Endothelial cell (in vitro differentiated cells): ENCODE data around the gene TBC1D8. TPM values are rescaled to one million over a fixed set of nuclear protein-coding genes. Genes with fewer than 3 reads are reported as not detected.

Experiments
- DNase-seq: peaks from one replicate; pipeline ENCODE4 v3.0.0; 2021; ENCODE audit warnings: low spot score
- H3K27ac Mint-ChIP-seq: one replicate; pipeline ENCODE4 v1.8.0; 2021; ENCODE audit warnings: mixed read lengths, inconsistent platforms; ENCODE audit not compliant: unreplicated experiment
- H3K27me3 Mint-ChIP-seq: one replicate; pipeline ENCODE4 v1.8.0; 2021; ENCODE audit warnings: mild to moderate bottlenecking, moderate library complexity, mixed read lengths, inconsistent platforms; ENCODE audit not compliant: unreplicated experiment
- H3K36me3 Mint-ChIP-seq: one replicate; pipeline ENCODE4 v1.8.0; 2021; ENCODE audit warnings: mild to moderate bottlenecking, low read depth, mixed read lengths, inconsistent platforms; ENCODE audit not compliant: unreplicated experiment
- H3K4me1 Mint-ChIP-seq: one replicate; pipeline ENCODE4 v1.8.0; 2021; ENCODE audit warnings: mild to moderate bottlenecking, mixed read lengths, inconsistent platforms; ENCODE audit not compliant: unreplicated experiment
- H3K4me3 Mint-ChIP-seq: one replicate; pipeline ENCODE4 v1.8.0; 2021; ENCODE audit warnings: mild to moderate bottlenecking, mixed read lengths, inconsistent platforms; ENCODE audit not compliant: unreplicated experiment
- H3K9me3 Mint-ChIP-seq: one replicate; pipeline ENCODE4 v1.8.0; 2021; ENCODE audit warnings: mixed read lengths, inconsistent platforms; ENCODE audit not compliant: unreplicated experiment
- CTCF ChIP-seq: fragments of 200-600 bp; sonication (generic); IDR thresholded peaks from one replicate; pipeline ENCODE4 v1.5.0; 2021; ENCODE audit warnings: antibody characterized with exemption; ENCODE audit not compliant: unreplicated experiment
- total RNA-seq: library from RNA; stranded (reverse); fragmentation: NEBNext Ultra II Directional; extraction: Animal tissue kit (Norgen Biotek cat#: 25700); gene quantifications from one replicate; pipeline ENCODE4 v1.2.1, GENCODE V29; 2021; ENCODE audit not compliant: unreplicated experiment

The TBC1D8 gene
- total RNA-seq, 1 donor from 2014 or later: 27.5 TPM

GRCh38 chr2:100964681-100965169, 186.5 kb downstream of the TBC1D8 start:
- peaks cover 4% of the 10 kb centered on the region for H3K27me3 Mint-ChIP-seq
- H3K4me1 Mint-ChIP-seq: peaks cover 5% of the 10 kb centered on the region
- no peak for DNase-seq
- H3K9me3 Mint-ChIP-seq: no peaks in the 10 kb centered on the region
- no peak for TF ChIP-seq CTCF
- no peak overlapping the region for H3K27ac Mint-ChIP-seq
- peaks cover 21% of the 10 kb centered on the region for H3K36me3 Mint-ChIP-seq
- no peak overlapping the region for H3K4me3 Mint-ChIP-seq

GRCh38 chr2:100964222-100964621, 187.0 kb downstream of the TBC1D8 start:
- H3K4me3 Mint-ChIP-seq: no peak overlapping the region

GRCh38 chr2:100963026-100963375, 188.2 kb downstream of the TBC1D8 start:
- Mint-ChIP-seq H3K4me1 (peaks cover 6% of the 10 kb centered on the region), H3K27me3 (peaks cover 3% of the 10 kb centered on the region), H3K9me3 (no peaks in the 10 kb centered on the region), H3K27ac (no peak overlapping the region), H3K36me3 (peaks cover 18% of the 10 kb centered on the region), H3K4me3 (no peak overlapping the region)
- no peak for TF ChIP-seq CTCF
- DNase-seq: no peak

More at GRCh38 chr2:100964222-100964621, 187.0 kb downstream of the TBC1D8 start:
- H3K9me3 Mint-ChIP-seq: no peaks in the 10 kb centered on the region
- H3K4me1 Mint-ChIP-seq: peaks cover 6% of the 10 kb centered on the region
- H3K36me3 Mint-ChIP-seq: peaks cover 19% of the 10 kb centered on the region
- no peak for TF ChIP-seq CTCF
- peaks cover 4% of the 10 kb centered on the region for H3K27me3 Mint-ChIP-seq
- no peak for DNase-seq
- H3K27ac Mint-ChIP-seq: no peak overlapping the region

- no peaks in the 10 kb centered on the region for H3K9me3 Mint-ChIP-seq
- H3K4me3 Mint-ChIP-seq: no peak overlapping the region
- peaks cover 3% of the 10 kb centered on the region for H3K27me3 Mint-ChIP-seq
- no peak for TF ChIP-seq CTCF
- H3K27ac Mint-ChIP-seq: no peak overlapping the region
- DNase-seq: no peak
- peaks cover 15% of the 10 kb centered on the region for H3K36me3 Mint-ChIP-seq
- peaks cover 6% of the 10 kb centered on the region for H3K4me1 Mint-ChIP-seq
These were observed 188.7 kb downstream of the TBC1D8 start for GRCh38 chr2:100962366-100963025.

GRCh38 chr2:100960688-100961087, 190.5 kb downstream of the TBC1D8 start:
- peaks cover 19% of the 10 kb centered on the region for H3K36me3 Mint-ChIP-seq
- no peak for DNase-seq
- no peak overlapping the region for H3K4me3 Mint-ChIP-seq
- H3K4me1 Mint-ChIP-seq: peaks cover 6% of the 10 kb centered on the region
- no peak for TF ChIP-seq CTCF
- peaks cover 4% of the 10 kb centered on the region for H3K27me3 Mint-ChIP-seq
- no peak overlapping the region for H3K27ac Mint-ChIP-seq
- no peaks in the 10 kb centered on the region for H3K9me3 Mint-ChIP-seq
